Measurements from ENCODE around the gene TBL1XR1. TPM values are rescaled to one million over a fixed set of nuclear protein-coding genes. Genes with fewer than 3 reads are reported as not detected.

The TBL1XR1 gene
- total RNA-seq, 1 donor from 2014 or later = 155 TPM

- TF ChIP-seq CTCF (conservative IDR thresholded peaks at IDR 0.05) = no peak
- H3K9me3 Mint-ChIP-seq = peaks cover 5% of the 10 kb centered on the region
- peaks cover 58% of the 10 kb centered on the region for H3K4me1 Mint-ChIP-seq (ENCODE audit: unreplicated experiment)
- no peak overlapping the region for H3K27ac Mint-ChIP-seq
- no peaks in the 10 kb centered on the region for H3K27me3 Mint-ChIP-seq
- peaks cover 9% of the 10 kb centered on the region for H3K36me3 Mint-ChIP-seq
- no peak for DNase-seq (ENCODE audit: extremely low spot score, unreplicated experiment)
- H3K4me3 Mint-ChIP-seq = no peak overlapping the region
These were observed 88.6 kb downstream of the TBL1XR1 start for GRCh38 chr3:177108648-177109047.

GRCh38 chr3:177107461-177108239 lies 89.6 kb downstream of the TBL1XR1 start:
- Mint-ChIP-seq H3K36me3 (peaks cover 3% of the 10 kb centered on the region), H3K27ac (no peak overlapping the region), H3K4me1 (ENCODE audit: unreplicated experiment) (peaks cover 61% of the 10 kb centered on the region), H3K9me3 (no peaks in the 10 kb centered on the region), H3K4me3 (no peak overlapping the region), H3K27me3 (no peaks in the 10 kb centered on the region)
- no peak for DNase-seq (ENCODE audit: extremely low spot score, unreplicated experiment)
- no peak for TF ChIP-seq CTCF (conservative IDR thresholded peaks at IDR 0.05)

GRCh38 chr3:177106594-177106993 lies 90.7 kb downstream of the TBL1XR1 start:
- DNase-seq (ENCODE audit: extremely low spot score, unreplicated experiment) = no peak
- Mint-ChIP-seq H3K27me3 (no peaks in the 10 kb centered on the region), H3K4me3 (no peak overlapping the region), H3K4me1 (ENCODE audit: unreplicated experiment) (peaks cover 62% of the 10 kb centered on the region), H3K27ac (no peak overlapping the region), H3K9me3 (no peaks in the 10 kb centered on the region), H3K36me3 (peaks cover 8% of the 10 kb centered on the region)
- no peak for TF ChIP-seq CTCF (conservative IDR thresholded peaks at IDR 0.05)

- H3K4me3 Mint-ChIP-seq = no peak overlapping the region
These were observed 91.1 kb downstream of the TBL1XR1 start for GRCh38 chr3:177106184-177106583.

GRCh38 chr3:177105623-177106022 lies 91.7 kb downstream of the TBL1XR1 start:
- H3K9me3 Mint-ChIP-seq = no peaks in the 10 kb centered on the region
- peaks cover 54% of the 10 kb centered on the region for H3K4me1 Mint-ChIP-seq (ENCODE audit: unreplicated experiment)
- no peak overlapping the region for H3K27ac Mint-ChIP-seq
- H3K27me3 Mint-ChIP-seq = no peaks in the 10 kb centered on the region
- no peak for TF ChIP-seq CTCF (conservative IDR thresholded peaks at IDR 0.05)
- H3K36me3 Mint-ChIP-seq = peaks cover 8% of the 10 kb centered on the region
- no peak overlapping the region for H3K4me3 Mint-ChIP-seq
- no peak for DNase-seq (ENCODE audit: extremely low spot score, unreplicated experiment)

More at GRCh38 chr3:177106184-177106583, 91.1 kb downstream of the TBL1XR1 start:
- H3K36me3 Mint-ChIP-seq = peaks cover 8% of the 10 kb centered on the region
- peaks cover 59% of the 10 kb centered on the region for H3K4me1 Mint-ChIP-seq (ENCODE audit: unreplicated experiment)
- no peak for TF ChIP-seq CTCF (conservative IDR thresholded peaks at IDR 0.05)
- DNase-seq (ENCODE audit: extremely low spot score, unreplicated experiment) = no peak
- no peaks in the 10 kb centered on the region for H3K9me3 Mint-ChIP-seq
- no peak overlapping the region for H3K27ac Mint-ChIP-seq
- H3K27me3 Mint-ChIP-seq = no peaks in the 10 kb centered on the region

Measured in type B pancreatic cell (in vitro differentiated cells).